NCI-H1417 treated with DMSO at 0.1 percent for 48 hours (cell line): ENCODE measurements around the gene AUTS2.

ENCODE experiments used
- DNase-seq: peaks from one replicate; lab custom pipeline; 2025; lab: John Stamatoyannopoulos, UW

AUTS2 gene

DNA sequence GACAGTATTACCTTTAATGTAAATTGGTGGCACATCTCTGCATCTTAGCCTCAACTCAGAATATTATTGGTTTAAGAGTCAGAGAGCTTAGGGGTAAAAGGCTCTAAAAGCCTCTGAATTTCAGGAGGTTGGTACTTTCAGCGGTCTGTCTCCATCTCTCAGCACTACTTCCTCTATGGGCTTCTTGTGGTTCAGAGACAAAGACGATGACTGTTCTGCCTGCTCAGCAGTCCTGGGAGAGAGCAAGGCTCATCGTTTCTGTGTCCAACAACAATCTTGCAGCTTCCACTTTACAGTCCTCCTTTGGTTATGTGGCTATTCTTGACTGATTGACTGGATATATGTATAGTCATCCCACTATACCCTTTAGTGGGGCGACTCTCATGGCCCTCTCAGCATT lies 394.7 kb downstream of the AUTS2 start:
- DNase-seq = no peak

DNA sequence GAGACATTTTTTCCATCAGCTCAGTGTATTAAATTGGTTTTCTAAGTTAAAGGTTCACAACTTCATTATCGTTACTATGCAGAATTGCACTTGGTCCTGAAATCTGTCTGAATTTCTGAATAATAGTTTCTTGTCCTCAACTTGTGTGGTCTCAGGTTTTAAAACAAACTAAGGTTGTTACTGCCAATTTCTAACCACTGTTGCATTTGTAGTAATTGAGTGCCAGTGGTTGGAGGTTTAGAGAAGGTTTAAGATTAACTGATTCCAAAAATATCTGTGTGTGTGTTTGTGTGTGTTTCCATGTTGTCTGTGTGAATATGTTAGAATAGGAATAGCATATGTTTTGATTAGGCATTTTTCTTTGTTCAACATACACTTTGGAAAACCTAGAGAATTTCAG lies 395.9 kb downstream of the AUTS2 start:
- DNase-seq = no peak

DNA sequence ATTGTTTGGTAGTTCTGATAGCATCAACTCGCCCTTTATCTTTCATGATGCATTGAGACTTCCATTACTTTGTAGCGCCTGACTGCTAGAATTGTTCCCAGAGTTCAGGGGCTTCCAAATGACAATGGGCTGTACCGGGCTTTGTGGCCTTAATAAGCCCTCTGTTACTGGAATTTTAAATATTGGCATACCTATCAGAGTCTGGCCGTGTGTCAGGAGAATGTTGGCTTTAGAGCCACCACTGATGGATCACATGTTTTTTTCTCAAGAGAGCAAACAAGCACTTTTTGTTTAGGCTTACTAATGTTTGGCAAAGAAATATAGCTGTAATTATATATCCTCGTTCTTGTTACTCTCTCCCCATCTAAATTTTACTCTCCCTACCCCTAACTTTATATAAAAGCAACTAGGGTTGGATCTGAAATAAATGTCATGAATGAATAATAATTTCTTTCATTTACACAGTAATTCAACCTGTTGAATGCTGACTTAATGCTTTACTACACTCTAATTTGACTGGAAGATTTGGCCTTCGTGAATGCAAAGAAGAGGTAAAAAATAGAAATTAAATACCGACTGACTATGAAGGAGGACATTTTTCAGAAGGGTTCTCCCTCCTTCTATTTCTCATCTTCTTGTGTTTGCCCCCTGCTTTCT lies 396.7 kb downstream of the AUTS2 start:
- no peak for DNase-seq

DNA sequence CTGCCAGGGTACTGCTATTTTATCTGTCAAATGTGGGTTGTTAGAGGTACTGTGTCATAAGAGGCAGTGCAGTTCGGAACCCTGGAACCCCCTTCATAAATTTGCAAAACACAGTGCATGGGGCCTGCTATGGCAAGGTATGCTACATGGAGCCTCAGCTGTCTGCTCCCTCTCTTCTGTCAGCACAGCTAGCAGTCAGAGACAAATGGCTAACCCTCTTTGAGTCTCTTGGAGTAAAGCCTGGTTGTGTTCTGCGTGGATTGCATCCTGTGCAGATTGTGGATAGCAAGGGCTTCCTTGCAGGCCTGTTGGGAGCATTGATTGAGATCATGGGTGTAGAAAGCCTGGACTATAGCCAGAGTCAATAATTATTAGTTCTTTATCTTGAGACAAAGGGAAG lies 397.8 kb downstream of the AUTS2 start:
- DNase-seq = no peak

DNA sequence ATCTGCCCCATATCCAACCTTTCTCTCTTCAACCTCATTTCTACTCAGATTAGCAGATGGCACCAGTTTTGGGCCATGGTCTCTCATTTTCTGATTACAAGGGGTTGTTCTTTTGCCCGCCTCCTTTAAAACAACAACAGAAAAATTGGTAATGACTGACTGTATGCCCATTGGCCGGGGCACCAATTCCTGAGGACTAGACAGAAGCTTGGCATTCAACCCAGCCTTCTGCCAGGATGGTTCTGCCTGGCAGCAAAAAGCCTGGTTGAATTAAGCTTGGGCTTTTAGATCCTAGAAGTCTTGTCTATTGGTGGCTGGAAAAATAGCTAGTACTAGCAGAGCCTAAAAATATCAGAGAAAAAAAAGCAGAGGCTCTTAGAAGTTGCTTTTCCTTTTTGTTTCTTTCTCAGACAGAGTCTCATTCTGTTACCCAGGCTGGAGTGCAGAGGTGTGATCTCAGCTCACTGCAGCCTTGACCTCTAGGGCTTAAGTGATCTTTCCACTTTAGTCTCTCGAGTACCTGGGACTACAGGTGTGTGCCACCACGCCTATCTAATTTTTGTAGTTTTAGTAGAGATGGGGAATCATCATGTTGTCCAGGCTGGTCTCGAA lies 402.6 kb downstream of the AUTS2 start:
- DNase-seq = no peak

DNA sequence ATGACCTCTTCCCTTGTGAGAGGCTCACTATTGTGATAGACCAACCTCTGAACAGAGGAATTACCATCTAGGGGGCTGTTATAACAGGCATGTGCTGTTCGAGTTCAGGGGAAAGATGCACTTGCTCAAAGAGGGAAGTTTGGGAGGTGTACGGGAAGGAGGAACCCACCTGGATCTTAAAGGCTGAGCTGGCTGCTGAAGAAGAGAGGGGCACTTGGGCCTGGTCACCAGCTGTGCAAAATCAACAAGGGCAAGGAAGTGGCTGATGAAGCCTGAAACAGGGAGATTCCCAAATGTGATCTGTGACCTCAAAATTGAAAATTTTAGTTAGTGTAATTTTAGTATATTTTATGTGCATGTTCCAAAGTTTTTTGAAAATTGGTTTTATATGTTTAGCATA lies 407.2 kb downstream of the AUTS2 start:
- no peak for DNase-seq

DNA sequence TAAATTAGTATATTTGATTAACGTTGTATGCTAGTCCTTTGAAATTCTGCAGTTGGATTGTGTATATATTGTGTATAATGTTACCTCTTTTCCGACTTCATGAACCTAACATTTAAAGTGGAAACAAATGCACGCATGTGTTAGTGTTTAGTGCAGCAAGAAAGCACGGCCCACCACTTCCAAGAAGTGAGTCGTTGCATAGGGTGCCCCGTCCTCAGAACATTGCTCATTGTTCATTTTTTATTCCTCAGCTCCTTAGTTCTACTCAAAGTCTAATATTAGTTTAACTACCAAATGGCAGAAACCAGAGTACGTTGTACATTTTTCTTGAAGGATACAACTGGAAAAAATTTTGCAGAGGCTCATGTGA lies 407.6 kb downstream of the AUTS2 start:
- DNase-seq = no peak

DNA sequence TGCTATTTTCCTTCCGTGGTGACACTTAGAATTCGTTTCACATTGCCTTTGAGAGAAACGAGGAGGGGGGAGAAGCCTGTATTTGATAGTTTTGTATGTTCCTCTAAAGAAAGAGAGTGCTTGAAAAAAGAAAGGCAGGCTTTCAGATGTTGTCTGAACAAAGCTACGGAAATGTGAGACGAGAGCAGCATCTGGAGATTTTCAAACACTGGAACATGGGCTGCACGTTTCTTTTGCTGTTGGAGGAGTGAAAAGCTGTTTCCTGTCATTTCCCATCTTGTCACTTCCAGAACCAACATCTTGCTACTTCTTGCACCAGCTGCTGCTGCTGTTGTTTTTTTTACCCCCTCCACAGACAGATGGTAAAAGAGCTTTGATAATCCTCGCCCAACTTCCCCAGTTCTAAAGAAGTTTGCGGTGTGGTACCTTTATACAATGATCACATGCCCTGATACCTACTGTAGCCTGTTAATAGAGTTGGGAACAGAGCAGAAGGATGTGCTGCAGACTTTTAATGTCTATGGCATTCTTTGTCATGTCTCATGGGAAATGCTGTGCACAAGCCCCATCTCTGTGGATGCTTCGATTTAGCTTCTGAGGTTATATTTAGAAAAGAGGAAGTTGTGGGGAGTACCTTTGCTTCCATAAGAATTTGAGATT lies 408.1 kb downstream of the AUTS2 start:
- no peak for DNase-seq

DNA sequence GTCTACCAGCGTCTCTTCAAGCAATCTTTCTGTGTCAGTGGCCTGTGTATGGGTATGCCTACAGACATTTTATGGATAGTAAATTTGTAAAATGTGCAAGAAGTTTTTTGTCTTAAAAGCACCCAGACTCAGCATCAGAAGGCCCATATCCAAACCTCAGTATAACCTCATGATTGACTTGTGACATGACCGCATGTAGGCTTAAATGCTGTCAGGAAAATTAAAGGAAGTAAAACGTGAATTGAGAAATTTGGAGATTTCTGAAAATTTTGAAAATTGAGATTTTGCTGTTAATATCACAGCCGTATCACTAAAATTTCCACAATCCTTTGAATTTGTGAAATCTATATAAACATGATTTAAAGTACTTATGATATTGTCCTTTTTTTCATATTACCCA lies 410.2 kb downstream of the AUTS2 start:
- DNase-seq = no peak

DNA sequence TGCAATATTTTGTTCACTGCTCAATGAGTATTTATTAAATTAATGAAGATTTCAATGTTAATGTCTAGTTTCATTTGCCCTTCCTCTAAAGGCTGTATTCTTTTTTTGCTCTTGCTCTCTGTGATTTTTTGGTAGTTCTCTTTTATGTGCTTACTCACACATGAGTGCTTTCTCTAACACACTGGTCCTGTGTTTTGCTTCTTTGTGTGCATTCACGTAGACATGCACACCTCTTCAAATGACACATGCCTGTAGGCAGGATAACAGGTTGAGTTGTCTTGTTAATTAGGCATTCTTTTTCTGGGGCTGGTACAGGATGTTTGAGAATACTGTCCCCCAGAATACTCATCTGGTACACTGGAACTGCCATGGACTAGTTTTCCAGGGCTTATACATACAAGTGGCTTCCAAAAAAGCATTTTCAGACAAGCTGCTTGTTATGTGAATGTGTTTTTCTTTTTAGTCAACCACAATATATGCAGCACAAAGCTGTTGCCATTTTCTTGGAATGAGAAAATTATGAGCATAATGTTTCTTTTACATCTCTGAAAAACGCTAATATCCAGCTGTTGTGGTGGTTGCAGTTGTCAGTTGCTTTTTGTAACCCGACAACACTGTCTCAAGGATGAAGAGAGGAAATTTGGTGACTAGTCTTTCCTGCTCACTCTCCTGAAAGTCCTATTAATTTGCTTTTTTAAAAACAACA lies 416.4 kb downstream of the AUTS2 start:
- no peak for DNase-seq

DNA sequence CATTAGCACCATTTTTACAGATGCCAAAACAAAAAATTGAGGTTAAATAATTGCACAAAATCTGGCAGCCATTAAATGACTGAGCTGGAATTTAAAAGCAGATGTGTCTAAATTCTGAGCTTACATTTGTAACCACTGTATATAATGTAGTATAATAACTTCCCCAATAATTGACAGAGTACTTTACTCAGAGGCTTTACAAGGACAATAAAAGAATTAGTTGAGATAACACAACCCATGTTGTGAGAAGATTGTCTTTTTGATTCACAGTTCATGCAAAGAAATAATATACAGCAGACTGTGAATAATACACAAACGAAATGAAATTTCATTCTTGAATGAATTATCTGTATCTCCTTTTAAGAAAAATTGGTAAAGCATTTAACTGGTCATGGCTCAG lies 417.1 kb downstream of the AUTS2 start:
- DNase-seq = no peak

DNA sequence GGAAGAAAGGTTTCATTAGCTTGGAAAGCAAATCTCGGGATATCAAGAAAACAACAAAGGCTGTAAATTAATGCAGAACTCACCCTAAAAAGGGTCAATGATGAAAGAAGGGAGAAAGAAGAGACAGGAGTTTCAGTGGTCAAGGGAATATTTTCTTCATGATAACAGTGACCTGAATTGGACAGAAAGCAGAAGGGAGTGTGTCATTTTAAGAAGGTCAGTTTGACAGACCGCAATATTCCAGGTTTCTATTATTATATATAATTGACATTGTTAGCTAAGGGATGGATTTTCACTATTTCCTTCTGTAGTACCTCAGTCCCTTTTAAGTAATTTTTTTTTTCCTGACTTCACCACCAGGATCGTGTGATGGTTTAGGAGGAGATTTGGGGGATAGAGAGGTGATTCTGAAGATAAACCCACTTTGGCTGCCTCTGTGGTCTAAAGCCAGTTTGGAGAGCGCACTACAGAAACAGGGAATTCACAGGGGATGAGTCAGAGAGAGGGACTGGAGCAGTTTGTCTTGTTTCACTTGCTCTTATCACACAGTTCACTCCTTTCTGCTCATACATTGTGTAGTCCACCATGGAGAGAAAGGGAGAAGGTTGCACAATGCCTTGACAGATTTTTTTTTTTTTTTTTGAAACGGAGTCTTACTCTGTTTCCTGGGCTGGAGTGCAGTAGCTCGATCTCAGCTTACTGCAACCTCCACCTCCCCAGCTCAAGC lies 417.9 kb downstream of the AUTS2 start:
- DNase-seq = no peak

DNA sequence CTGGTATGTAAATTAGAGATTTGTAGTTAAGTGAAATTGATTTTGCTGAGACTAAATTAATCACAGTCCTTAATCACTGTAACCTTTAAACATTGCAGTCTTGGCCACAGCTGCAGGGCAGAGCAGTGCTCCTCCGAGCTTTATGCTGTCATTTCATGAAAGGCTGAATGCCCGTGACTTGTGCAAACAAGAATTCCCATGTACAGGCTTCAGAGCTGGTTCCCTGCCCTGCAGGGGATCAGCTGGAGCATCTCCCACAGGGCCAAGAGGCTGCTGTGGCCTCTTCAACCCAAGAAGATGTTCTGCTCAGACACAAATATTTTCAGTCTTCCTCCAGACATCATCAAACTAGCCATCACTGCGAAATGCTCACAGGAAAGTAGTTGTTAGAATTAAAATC lies 419.1 kb downstream of the AUTS2 start:
- DNase-seq = no peak

DNA sequence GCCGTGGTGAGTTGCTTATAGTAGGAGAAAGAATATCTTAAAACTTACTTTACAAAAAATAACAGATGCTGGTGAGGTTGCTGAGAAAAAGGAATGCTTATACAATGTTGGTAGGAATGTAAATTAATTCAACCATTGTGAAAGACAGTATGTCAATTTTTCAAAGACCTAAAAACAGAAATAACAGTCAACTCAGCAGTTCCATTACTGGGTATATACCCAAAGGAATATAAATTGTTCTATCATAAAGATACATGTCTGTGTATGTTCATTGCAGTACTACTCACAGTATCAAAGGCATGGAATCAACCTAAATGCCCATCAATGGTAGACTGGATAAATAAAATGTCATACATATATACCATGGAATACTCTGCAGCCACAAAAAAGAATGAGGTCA lies 420.4 kb downstream of the AUTS2 start:
- no peak for DNase-seq

DNA sequence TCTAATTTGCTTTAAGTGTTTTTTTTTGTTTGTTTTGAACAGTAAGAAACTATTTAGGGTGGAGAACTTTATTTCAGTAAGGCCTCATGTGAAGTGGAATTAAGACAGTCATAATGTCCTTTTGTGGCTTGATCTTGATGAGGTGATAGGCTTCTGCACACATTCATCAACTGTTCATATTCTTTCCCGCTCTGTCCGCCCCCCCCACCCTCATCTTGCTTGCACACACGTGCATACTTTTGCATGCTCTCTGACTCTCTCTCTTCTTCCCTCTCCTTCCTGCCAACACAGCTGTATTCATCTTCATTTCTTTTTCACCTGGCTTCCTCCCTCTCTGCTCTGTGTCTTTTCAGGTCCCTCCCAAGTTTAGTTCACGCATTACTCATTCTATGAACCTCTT lies 429.6 kb downstream of the AUTS2 start:
- DNase-seq = no peak

DNA sequence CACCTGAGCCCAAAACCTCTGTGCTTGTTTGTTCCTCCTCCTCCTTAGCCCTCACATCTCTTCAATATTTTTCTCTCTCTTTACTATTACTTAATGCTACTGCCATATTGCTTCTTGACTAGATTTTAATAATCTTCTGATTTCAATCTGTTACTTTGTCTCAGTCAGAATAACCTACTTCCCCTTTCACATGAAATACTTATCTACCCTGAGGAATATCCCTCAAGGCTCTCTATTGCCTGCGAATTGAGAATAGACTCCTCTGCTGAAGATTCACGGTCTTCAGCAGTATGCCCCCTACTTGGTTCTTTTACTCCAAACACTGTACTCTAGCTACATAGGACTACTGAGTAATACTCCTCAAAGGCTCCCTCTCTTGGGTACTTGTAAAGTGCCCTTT lies 430.3 kb downstream of the AUTS2 start:
- DNase-seq = no peak

DNA sequence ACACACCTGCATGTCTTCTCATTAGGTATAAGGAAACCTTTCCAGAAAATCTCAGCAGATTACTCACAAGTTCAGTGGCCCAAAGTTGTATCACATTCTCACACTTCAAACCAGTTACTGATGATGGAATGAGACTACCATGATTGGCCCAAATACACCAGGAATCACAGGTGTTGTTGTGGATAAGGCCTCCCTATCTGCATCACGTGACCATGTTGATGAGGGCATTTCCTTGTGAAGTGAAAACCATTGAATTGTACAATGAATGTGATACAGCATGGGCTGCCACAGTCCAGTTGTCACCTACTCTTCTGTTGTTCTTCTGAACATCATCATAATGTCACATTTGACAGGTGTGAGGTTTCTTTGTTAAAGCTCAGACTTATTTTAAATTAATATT lies 431.7 kb downstream of the AUTS2 start:
- DNase-seq = no peak

DNA sequence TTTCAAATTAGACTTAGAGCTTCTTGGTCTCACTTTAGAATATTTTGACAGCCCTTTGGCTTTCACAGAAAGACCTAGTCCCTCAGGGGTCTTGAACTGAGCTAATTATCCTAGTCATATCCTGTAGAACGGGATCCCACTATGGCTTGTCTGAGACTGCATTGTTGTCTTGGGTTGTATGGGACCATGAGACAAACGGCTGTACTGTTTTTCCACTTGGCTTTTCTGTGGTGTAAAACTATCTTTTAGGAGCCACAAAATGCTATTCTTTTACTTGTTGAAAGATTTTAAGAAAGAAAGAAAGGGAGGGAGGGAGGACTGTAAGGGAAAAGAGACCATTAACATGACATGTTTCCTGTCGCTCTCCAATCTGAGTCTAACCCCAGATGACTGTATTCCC lies 432.5 kb downstream of the AUTS2 start:
- no peak for DNase-seq

DNA sequence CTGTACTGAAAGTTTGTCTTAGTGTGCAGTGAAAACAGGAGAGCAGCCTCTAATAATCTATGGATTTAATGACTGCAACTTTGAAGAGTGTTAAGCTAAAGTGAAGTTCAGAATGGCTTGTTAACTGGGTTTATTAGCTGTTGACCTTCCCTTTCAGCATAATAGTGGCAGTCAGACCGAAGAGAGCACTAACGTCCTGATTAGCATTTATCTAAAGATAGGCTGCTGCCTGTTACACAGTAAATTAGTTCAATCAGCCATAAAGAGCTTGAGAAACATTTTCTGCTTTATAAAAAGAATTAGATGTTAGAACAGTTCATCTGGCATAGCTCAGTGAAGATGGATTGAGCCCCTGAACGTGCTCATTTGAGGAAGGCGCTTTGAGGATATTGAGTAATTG lies 433.0 kb downstream of the AUTS2 start:
- DNase-seq = no peak

DNA sequence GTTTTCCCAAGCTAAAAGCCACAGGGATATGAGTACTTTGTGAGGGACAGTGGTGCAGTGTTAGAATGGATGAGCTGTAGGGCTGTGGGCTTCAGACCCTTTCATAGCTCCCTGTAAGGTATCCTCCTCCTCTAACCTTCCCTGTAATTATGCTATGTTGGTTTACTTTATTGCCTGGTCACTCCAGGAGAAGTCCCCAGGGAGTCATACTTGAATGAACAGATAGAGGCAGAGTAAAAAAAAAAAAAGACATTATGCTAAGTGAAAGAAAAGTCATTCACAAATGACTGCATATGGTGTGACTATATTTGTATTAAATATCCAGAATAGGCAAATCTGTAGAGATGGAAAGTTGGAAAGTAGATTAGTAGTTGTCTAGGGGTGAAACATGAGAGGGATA lies 434.4 kb downstream of the AUTS2 start:
- DNase-seq = no peak

DNA sequence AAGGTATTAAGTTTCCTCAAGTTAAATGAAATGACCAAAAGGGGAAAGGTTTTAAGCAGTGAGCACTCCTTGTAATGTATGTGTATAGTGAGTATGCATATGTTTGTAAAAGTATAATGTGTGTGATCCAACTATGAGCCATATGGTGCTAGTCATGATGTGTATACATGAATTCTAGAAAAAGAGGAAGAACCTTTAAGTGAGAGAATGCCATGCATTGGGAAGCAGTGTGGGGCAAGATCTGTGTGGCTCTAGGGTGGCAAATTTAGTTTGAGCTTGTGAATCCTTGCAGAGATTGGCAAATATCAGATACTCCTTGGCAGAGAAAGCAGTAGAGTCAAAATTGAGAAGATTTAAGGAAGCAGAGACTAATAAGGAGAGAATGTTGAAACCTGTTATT lies 435.0 kb downstream of the AUTS2 start:
- DNase-seq = no peak

DNA sequence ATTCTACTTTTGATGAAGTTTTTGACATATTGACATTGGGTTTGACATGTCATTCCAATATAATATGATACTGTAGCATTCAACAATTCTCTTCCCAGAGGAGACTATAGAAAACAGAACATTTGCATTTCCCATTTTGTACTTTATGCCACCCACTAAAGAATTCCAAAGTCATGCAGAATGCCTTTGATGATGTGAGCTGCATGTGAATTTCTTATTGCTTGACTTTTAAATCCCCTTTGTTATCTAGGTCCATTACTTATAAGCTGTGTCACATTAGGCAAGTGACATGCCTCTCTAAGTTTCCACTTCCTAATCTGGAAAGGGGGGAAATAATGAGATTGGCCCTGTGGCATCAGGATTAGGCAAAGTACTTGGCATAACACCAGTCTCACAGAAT lies 436.7 kb downstream of the AUTS2 start:
- no peak for DNase-seq

DNA sequence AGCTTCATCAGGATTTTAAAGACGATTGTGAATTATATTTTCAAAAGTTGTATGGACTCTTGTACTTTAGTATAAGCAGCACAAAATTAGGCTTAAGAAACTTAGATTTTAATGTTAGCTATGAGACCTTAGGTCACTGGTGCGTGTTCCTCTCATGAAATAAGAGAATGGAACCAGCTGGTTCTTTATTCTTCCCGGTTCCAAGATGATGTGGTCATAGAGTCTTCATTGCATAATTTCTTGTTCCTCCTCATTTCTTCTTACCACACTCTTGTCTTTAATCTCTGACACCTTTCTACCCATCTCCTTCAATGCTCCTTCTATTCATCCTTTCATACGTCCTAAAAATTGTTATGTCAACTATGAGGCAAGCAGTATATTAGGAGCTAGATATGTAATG lies 437.2 kb downstream of the AUTS2 start:
- DNase-seq = no peak
